IPS-18c (cell line): ENCODE data around the gene FAM76A.
"Not testable (repeated sequence)": the region's sequence is repeated elsewhere in the genome, so short reads cannot be mapped to it uniquely, and the experiment has no call there.

Source experiments
- H3K4me3 ChIP-seq: 2 replicates; pipeline ENCODE4 v1.7.0; 2013; ENCODE audit warnings: low read depth, mild to moderate bottlenecking, low read length, moderate library complexity; ENCODE audit not compliant: insufficient read depth
- H3K9me3 ChIP-seq: one replicate; pipeline ENCODE4 v1.6.1; 2013; ENCODE audit warnings: mild to moderate bottlenecking, low read length, moderate library complexity; ENCODE audit not compliant: control insufficient read depth, insufficient read depth

FAM76A gene

DNA sequence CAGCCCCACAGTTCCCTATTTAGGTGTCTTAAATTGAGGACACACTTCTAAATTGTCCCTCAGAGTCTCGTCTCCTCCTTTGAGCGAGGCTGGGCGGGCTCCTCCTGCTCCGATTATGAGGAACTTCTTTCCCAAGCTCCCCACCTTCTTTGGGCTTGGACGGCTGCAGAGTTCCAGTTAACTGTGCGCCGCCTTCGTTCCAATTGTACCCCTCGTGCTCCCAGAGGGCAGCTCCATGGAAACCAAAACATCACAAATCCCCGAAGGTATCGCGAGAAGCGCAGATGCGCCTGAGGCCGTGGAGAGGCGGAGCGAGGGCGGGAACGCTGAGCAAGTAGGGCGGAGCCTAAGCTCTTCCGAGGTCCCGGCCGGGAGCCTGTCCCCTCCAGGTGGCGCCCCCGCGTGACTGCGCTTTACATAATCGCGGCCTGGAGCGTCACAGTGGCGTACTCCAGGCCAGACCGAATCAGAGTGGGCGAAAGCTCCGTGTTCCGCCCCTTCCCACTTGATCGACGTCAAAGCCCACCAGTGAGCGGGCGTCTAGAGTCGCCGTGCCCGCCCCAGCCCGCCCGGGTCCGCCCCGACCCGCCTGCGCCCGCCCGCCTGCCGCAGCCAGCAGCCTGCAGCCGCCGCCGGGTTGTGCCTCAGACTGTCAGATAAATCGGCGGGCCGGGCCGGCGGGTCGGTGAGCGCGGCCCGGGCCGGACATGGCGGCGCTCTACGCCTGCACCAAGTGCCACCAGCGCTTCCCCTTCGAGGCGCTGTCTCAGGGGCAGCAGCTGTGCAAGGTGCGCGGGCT lies at the start of gene FAM76A:
Gene FAM76A (plus strand): TSS at position 588 of the 799 bp plus-strand sequence. CDS start 120 bp downstream, at position 708.
- H3K4me3 ChIP-seq: peak within 1 kb of the TSS; percentile 84

DNA sequence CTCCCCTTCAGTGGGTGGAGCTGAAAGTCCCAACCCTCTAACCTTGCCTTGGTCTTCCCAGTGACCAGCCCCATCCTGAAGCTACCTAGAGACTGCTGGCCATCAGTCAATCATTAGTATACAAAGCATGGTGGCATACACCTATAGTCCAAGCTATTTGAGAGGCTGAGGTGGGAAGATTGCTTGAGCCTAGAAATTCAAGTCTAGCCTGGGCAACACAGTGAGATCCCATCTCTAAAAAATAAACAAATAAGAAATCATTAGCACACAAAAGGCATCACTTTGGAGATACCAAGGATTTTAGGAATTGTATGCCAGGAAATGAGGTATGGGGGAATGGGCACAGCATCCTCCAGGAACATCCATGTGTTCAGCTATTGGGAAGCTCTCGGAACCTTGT lies 49.4 kb upstream of the FAM76A start:
- peaks cover 15% of the 10 kb centered on the region for H3K9me3 ChIP-seq
- H3K4me3 ChIP-seq: no peak overlapping the region

More for the DNA sequence above, at the start of gene FAM76A:
- no peaks in the 10 kb centered on the region for H3K9me3 ChIP-seq

DNA sequence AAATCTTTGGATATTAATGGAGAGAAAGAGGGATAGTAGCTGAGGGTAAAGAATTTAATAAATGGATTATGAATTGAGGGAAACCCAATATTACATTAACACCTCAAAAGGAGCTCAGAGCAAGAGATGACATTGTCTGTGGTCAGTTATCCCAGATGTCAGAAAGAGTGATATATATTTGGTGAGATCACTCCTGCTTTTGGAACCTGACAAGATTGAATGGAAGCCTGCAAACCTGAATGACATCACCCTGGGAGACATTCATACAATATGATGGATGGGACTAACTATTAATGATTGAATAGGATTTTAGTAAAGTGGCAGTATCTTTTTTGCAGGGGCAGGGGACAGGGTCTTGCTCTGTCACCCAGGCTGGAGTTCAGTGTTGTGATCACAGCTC lies 47.0 kb upstream of the FAM76A start:
- Histone ChIP-seq H3K4me3 (no peak overlapping the region), H3K9me3 (peaks cover 18% of the 10 kb centered on the region)

DNA sequence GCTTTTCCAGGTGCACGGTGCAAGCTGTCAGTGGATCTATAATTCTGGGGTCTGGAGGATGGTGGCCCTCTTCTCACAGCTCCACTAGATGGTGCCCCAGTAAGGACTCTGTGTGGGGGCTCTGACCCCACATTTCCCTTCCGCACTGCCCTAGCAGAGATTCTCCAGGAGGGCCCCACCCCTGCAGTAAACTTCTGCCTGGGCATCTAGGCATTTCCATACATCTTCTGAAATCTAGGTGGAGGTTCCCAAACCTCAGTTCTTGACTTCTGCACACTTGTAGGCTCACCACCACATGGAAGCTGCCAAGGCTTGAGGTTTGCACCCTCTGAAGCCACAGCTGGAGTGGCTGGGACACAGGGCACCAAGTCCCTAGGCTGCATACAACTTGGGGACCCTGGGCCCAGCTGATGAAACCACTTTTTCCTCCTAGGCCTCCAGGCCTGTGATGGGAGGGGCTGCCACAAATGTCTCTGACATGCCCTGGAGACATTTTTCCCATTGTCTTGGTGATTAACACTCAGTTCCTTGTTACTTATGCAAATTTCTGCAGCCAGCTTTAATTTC lies 45.5 kb upstream of the FAM76A start:
- H3K4me3 ChIP-seq: not testable (repeated sequence)
- peaks cover 18% of the 10 kb centered on the region for H3K9me3 ChIP-seq

DNA sequence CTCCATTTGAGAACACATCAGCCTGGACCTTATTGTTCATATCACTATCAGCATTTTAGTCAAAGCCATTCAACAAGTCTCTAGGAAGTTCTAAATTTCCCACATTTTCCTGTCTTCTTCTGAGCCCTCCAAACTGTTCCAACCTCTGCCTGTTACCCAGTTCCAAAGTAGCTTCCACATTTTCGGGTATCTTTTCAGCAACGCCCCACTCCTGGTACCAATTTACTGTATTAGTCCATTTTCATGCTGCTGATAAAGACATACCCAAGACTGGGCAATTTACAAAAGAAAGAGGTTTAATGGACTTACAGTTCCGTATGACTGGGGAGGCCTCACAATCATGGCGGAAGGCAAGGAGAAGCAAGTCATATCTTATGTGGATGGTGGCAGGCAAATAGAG lies 44.2 kb upstream of the FAM76A start:
- peaks cover 18% of the 10 kb centered on the region for H3K9me3 ChIP-seq
- H3K4me3 ChIP-seq: not testable (repeated sequence)

DNA sequence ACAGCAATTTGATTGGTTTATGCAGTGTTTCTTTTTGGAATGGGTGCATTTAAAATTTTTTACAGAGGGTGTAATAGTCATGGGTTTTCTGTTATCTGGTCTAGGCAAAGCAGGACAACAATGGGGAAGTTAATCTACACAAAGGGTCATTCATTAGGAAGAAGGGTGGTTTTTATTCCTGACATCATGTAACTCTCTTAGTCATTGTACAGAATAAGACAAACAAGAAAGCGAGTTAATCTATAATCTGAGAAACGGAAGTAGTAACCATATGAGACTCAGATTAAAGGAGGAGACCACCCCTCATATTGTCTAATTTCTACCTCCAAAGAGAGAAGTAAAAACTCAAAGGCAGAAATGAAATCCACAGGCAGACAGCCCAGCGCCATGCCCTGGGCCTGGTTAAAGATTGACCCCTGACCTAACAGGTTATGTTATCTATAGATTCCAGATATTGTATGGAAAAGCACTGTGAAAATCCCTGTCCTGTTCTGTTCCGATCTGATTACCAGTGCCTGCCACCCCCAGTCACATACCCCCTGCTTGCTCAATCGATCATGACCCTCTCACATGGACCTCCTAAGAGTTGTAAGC lies 43.3 kb upstream of the FAM76A start:
- H3K9me3 ChIP-seq: peaks cover 18% of the 10 kb centered on the region

DNA sequence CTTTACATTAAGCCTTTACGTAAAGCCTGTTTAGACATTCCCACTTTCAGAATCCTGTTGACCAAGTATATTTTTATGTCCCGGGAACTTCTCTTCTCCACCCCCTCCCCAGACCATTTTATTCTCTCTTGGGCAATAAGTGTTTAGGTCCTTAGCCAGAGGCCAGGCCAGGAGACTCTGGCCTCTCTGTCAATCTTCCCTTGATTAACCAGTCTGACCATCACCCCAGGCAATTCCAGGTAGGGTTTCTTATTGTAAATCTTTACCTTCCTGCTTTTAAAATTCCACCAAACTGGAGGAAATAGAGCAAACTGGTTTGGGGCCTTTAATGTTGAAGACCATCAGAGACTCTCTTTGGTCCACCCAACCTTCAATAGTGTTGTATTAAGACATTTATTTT lies 41.6 kb upstream of the FAM76A start:
- H3K4me3 ChIP-seq: no peak overlapping the region
- peaks cover 15% of the 10 kb centered on the region for H3K9me3 ChIP-seq

More for the DNA sequence above, 43.3 kb upstream of the FAM76A start:
- no peak overlapping the region for H3K4me3 ChIP-seq

DNA sequence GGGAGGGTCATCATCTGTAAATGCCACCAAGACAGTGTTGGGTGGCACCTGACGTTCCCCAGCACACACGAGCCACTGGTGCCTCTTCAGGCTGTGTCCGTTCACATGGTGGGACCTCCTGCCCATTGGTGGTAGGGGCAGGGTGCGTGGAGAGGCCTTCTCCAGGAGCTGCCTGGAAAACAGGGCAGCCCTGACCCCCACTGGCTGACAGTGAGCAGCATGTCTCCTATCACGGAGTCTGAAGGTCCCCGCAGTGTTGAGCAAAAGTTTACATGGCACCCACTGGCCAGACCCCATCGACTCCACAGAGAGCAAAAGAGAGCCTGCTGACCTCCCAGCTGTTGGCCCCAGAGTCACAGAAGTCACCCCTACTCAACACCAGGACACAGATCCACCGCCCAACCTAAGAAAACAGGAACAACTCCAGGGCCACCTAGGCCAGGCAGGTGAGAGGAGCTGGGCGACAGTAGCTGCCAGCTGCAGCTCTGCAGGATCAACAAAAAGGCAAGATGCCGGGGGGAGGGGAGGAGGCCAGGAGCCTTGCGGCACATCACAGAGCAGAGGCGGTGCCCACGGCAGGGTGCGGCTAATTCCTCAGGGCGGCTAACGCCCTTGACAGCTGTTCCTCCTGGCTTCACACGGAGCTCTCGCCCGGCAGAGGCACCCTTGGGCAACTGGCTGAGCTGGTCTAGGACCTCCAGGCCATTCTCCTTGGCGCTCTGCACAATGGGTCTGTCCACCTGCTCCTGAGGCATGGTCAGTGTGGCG lies 39.4 kb upstream of the FAM76A start:
- no peak overlapping the region for H3K4me3 ChIP-seq
- peaks cover 2% of the 10 kb centered on the region for H3K9me3 ChIP-seq

DNA sequence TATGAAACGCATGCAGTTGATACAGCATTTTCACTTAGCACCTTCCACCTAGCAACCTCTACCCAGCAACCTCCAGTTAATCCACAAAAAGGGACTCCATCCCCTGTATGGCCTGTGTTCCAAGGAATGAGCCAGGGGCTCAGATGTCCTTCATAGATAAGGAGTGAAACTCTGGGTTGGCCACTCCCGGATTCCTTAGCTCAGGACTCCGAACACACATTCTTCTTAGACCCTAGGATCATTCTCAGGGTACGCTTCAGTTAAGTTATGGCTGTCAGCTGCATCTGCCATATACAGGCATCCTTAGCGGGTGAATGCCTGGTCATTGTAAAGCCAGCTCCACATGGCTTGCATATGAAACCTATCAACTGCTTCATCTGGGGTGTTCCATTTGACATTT lies 37.9 kb upstream of the FAM76A start:
- no peaks in the 10 kb centered on the region for H3K9me3 ChIP-seq
- H3K4me3 ChIP-seq: no peak overlapping the region

DNA sequence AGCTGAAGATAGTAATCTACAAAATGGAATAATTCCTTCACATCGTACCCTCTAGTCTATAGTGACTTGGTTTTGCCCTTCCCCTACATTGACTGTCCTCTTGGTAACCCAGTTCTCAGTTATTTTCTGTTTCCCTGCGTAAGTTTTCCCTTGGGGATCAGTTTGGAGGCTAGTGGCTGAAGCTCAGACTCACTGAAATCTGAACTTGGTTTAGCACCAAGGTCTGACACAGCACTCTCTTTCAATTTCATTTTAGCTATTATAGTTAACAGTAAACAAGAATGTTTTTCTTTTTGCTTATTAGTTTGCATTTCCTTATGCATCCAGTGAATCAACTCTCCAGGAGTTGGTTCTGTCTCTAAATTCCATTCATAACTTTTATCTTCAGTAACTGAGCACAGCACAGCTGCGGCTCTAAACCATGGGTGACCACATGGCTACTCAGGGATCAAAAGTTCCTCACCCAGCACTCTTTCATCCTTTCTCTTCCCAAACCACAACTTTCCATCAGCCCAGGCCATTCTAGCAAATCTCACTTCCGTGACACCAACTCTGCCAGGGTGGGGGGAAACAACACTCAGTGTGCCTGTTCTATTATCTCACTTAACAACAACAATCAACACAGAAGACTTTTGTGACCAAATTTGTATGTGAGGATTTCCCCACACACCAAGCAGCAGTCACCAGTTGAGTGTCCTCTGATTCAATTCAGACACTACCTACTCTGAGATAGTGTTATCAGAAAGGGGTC lies 36.2 kb upstream of the FAM76A start:
- Histone ChIP-seq H3K4me3 (no peak overlapping the region), H3K9me3 (no peaks in the 10 kb centered on the region)

DNA sequence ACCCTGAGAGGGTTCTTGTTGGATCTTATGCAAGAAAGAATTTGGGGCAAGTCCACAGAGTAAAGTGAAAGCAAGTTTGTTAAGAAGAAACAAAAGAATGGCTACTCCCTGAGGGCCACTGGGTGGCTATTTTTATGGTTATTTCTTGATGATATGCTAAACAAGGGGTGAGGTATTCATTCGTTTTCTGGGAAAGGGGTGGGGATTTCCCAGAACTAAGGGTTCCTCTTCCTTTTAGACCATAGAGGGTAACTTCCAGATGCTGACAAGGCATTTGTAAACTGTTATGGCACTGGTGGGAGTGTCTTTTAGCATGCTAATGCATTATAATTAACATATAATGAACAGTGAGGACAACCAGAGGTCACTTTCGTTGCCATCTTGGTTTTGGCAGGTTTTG lies 35.6 kb upstream of the FAM76A start:
- no peaks in the 10 kb centered on the region for H3K9me3 ChIP-seq
- no peak overlapping the region for H3K4me3 ChIP-seq

DNA sequence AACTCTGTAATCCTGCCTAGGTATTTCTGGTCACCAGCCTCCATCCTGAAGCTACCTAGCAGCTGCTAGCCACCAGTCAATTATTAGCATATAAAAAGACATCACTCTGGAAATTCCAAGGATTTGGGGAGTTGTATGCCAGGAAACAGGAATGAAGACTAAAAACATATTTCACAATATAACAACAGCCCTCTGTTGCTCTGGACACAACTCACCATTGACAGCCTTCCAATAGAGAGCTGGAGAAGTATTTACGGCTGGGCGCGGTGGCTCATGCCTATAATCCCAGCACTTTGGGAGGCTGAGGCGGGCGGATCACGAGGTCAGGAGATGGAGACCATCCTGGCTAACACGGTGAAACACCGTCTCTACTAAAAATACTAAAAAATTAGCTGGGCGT lies 28.9 kb upstream of the FAM76A start:
- H3K4me3 ChIP-seq, H3K9me3 ChIP-seq: not testable (repeated sequence)

DNA sequence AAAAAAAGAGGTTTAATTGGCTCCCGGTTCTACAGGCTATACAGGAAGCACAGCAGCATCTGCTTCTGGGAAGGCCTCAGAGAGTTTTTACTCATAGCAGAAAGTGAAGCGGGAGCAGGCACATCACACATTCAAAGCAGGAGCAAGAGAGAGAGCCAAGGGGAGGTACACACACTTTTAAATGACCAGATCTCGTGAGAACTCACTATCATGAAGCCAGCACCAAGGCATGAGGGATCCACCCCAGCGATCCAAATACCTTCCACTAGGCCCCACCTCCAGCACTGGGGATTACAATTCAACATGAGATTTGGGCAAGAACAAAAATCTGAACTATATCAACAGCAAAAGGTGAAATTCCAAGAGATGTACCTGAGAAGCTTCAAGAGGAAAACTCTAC lies 20.8 kb upstream of the FAM76A start:
- Histone ChIP-seq H3K9me3 (no peaks in the 10 kb centered on the region), H3K4me3 (no peak overlapping the region)

DNA sequence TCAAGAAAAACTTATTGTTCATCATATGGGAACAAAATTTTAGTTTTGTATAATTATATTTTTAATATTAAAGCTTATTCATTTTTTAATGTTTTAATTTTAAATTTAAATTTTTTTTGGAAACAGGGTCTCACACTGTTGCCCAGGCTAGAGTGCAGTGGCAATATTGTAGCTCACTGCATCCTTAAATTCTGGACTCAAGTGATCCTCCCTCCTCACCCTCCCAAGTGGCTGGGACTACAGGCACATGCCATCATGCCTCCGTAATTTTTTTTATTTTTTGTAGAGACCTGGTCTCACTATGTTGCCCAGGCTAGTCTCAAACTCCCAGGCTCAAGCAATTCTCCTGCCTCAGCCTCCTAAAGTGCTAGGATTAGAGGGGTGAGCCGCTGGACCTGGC lies 20.2 kb upstream of the FAM76A start:
- no peak overlapping the region for H3K4me3 ChIP-seq
- H3K9me3 ChIP-seq: no peaks in the 10 kb centered on the region

DNA sequence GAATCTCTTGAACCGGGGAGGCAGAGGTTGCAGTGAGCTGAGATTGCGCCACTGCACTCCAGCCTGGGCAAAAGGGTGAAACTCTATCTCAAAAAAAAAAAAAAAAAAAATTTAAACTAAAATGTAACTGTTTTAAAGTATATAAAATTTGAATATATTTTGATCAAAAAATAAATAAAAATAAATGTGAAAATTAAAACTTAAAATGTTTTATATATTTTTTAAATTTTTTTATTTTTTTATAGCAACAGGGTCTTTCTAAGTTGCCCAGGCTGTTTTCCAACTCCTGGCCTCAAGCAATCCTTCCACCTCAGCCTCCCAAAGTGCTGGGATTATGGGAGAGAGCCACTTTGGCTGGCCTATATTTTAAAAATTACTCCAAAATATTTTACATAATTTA lies 15.2 kb upstream of the FAM76A start:
- Histone ChIP-seq H3K4me3 (no peak overlapping the region), H3K9me3 (no peaks in the 10 kb centered on the region)

DNA sequence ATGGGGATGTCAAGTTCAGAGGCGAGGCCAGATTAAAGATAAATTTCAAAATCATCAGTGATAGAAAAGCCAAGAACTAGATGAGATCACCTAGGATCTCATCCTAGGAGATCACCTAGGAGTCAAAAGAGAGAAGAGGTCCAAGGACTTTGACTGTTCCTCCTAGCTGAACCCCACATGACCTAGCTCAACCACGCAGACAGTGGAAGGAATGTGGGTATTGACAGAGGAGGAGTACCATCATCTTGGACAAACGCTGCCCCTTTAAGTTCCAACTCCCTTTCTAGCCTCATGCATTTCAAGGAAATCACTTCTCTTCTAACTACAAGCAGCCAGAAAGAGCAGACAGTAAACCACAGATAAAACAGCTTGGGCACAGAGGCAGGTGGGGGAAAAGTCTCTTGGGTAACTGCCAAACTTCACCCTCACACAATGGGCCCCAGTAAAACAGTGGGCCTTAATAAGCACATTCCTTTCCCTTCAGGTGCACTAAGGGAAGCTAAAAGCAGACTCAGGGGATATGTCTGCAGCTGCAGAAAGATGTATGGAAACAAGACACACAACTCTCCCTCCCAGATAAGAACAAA lies 12.5 kb upstream of the FAM76A start:
- Histone ChIP-seq H3K9me3 (no peaks in the 10 kb centered on the region), H3K4me3 (no peak overlapping the region)
